Body of pancreas (tissue), 4 donors: ENCODE data around the gene NEDD4L. TPM values are rescaled to one million over a fixed set of nuclear protein-coding genes. Genes with fewer than 3 reads are reported as not detected.

Experiments
- ATAC-seq: fragments of 150-250 bp; one replicate; pipeline ENCODE4 v1.9.1; 2016
- DNase-seq, 4 donors: peaks; one replicate each; pipeline ENCODE4 v3.0.0-alpha.2; 2019
- H3K27ac ChIP-seq, 4 donors: fragments of 200-600 bp; sonication (generic); 1 replicate in 3 of 4; 2 replicates in 1 of 4; pipeline versions ENCODE4 v1.5.1 to v1.6.1; 2016 to 2019; ENCODE audit warnings: mild to moderate bottlenecking in 1 of 4, mixed read lengths in 1 of 4, moderate library complexity in 1 of 4
- H3K27me3 ChIP-seq, 2 donors: fragments of 200-600 bp; sonication (generic); one replicate each; pipeline ENCODE4 v1.6.0; 2016; ENCODE audit warnings: mild to moderate bottlenecking in 1 of 2
- H3K36me3 ChIP-seq, 2 donors: fragments of 200-600 bp; sonication (generic); replicated peaks in 1 of 2; 2 replicates each; pipeline ENCODE4 v1.5.1; 2016; ENCODE audit warnings: low read depth in 2 of 2; ENCODE audit not compliant: insufficient read depth in 1 of 2
- H3K4me1 ChIP-seq: fragments of 200-600 bp; sonication (generic); one replicate; pipeline ENCODE4 v1.6.0; 2016
- H3K4me3 ChIP-seq, 2 donors: fragments of 200-600 bp; sonication (generic); 1 replicate in 1 of 2; 2 replicates in 1 of 2; pipeline ENCODE4 v1.5.1; 2016 to 2019
- H3K9me3 ChIP-seq, 3 donors: fragments of 200-600 bp; sonication (generic); 1 replicate in 2 of 3; 2 replicates in 1 of 3; pipeline ENCODE4 v1.5.1; 2016
- POLR2A ChIP-seq, 3 donors: fragments of 450-650 bp; IDR thresholded peaks; one replicate each; pipeline ENCODE4 v1.6.1; 2016; ENCODE audit warnings: antibody characterized with exemption in 3 of 3, mild to moderate bottlenecking in 2 of 3
- WGBS, 2 donors: methylation state at CpG; one replicate each; pipeline ENCODE4 v1.1.5; 2017; 5-methylcytosine and 5-hydroxymethylcytosine counted together
- intact Hi-C: fragments of 100-400 bp; cut with DNase I; formaldehyde crosslinking; loops from one replicate; pipeline ENCODE4 v1.15.1; 2023
- total RNA-seq, 2 donors: library from RNA; depleted of rRNA; stranded (reverse); fragments of >200 nt; gene quantifications; one replicate each; pipeline ENCODE4 v1.1.0, GENCODE V29; 2016
- TF ChIP-seq, protein P1 (sequence below), 7 experiments: fragments of 450-650 bp in 4 of 7; fragments of 200-600 bp in 3 of 7; sonication (generic) in 3 of 7; IDR thresholded peaks; one replicate each; pipeline ENCODE4 v1.5.1; 2016 to 2019; ENCODE audit warnings: antibody characterized with exemption in 7 of 7

NEDD4L gene
- total RNA-seq, 2 donors from 2014 or later: 105 to 108 TPM

DNA sequence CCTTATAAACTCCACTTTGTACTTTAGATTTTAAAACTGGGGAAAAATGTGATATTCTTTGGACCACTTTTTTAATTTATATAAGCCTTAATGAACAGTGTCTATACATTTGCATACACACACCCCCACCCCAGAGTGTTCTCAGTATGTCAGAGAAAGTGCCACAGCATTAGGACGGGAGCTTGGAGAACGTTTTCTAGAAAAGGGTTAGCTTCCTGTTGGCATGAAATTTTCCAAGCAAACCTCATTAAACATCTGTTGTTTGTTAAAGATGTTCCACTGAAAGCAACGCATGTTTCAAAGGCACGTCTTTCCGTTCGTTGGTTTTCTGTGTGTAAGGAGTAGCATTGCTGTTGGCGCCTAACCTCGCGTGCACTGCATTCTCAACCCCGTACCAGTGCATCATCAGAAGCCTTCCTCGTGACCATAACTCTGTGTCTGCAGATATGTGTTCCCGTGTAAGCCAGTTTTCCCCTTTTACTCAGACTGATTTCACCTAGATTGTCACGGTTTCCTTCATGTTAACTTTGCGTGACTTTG, 356.4 kb downstream of the NEDD4L start:
- intact Hi-C loops: no loop called here

GRCh38 chr18:58401191-58401590, 357.2 kb downstream of the NEDD4L start:
- Histone ChIP-seq H3K4me1 (peaks cover 28% of the 10 kb centered on the region), H3K27me3 (no peaks in the 10 kb centered on the region), H3K9me3 (no peaks in the 10 kb centered on the region), H3K27ac (no peak overlapping the region), H3K4me3 (no peak overlapping the region), H3K36me3 (peaks cover 0 to under 1% of the 10 kb centered on the region in 2 donors)
- DNase-seq (no peak), ATAC-seq (no peak)
- TF ChIP-seq, protein P1, sequence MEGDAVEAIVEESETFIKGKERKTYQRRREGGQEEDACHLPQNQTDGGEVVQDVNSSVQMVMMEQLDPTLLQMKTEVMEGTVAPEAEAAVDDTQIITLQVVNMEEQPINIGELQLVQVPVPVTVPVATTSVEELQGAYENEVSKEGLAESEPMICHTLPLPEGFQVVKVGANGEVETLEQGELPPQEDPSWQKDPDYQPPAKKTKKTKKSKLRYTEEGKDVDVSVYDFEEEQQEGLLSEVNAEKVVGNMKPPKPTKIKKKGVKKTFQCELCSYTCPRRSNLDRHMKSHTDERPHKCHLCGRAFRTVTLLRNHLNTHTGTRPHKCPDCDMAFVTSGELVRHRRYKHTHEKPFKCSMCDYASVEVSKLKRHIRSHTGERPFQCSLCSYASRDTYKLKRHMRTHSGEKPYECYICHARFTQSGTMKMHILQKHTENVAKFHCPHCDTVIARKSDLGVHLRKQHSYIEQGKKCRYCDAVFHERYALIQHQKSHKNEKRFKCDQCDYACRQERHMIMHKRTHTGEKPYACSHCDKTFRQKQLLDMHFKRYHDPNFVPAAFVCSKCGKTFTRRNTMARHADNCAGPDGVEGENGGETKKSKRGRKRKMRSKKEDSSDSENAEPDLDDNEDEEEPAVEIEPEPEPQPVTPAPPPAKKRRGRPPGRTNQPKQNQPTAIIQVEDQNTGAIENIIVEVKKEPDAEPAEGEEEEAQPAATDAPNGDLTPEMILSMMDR (IDR thresholded peaks at IDR 0.05): no peak
- no peak for TF ChIP-seq POLR2A (IDR thresholded peaks at IDR 0.05)
- intact Hi-C loops: no loop called here
- 89% methylated on average over 2 of the region's 2 CpGs for WGBS, 2 donors

More for the DNA sequence above, 356.4 kb downstream of the NEDD4L start:
- Histone ChIP-seq H3K4me1 (peaks cover 28% of the 10 kb centered on the region), H3K27me3 (no peaks in the 10 kb centered on the region), H3K9me3 (no peaks in the 10 kb centered on the region), H3K36me3 (peaks cover 0 to 2% of the 10 kb centered on the region in 2 donors), H3K4me3 (no peak overlapping the region), H3K27ac (no peak overlapping the region)
- DNase-seq (no peak), ATAC-seq (no peak)
- whole genome bisulfite sequencing, 2 donors: 74 to 81% methylated on average over 14 of the region's 14 CpGs
- TF ChIP-seq, protein P1 (IDR thresholded peaks at IDR 0.05): no peak
- no peak for TF ChIP-seq POLR2A (IDR thresholded peaks at IDR 0.05)

DNA sequence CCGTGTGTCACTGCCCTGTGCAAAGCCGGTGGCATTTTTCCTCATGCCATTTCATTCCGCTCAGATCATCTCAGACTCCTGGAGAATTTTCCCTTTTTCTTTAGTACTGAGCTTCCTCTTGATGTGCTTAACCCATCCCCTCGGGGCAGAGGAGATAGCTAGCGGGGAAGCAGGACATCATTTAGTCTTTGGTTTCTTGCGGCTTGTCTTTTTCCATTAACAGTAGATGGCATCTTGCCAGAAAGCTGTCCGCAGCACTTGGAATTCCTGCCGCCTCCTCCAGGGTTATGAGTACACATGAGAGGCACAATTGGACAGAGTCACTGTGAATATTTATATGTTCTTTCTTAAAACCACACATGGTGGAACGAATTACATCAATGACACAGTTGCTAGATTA, 358.2 kb downstream of the NEDD4L start:
- Histone ChIP-seq H3K4me3 (no peak overlapping the region), H3K4me1 (peaks cover 34% of the 10 kb centered on the region), H3K36me3 (no peaks in the 10 kb centered on the region), H3K9me3 (no peaks in the 10 kb centered on the region), H3K27ac (peak overlapping the region; percentile 7 to 83 (median 60)), H3K27me3 (no peaks in the 10 kb centered on the region)
- ATAC-seq (peak; percentile 84), DNase-seq (peak; percentile 62 to 73 (median 70))
- WGBS, 2 donors: 12 to 23% methylated on average over 8 to 9 of the region's 9 CpGs
- intact Hi-C loops: no loop called here
- TF ChIP-seq POLR2A (IDR thresholded peaks at IDR 0.05): no peak
- TF ChIP-seq, protein P1 (IDR thresholded peaks at IDR 0.05): peak in 4 of 7 experiments; percentile 22 to 41 (median 35)

- H3K4me1 ChIP-seq: peaks cover 43% of the 10 kb centered on the region
- intact Hi-C loops: no loop called here
- peak overlapping the region; percentile 7 to 83 (median 60) for H3K27ac ChIP-seq
- no peaks in the 10 kb centered on the region for H3K9me3 ChIP-seq
- H3K36me3 ChIP-seq: no peaks in the 10 kb centered on the region
- peak in 1 of 4 donors; percentile 39 for DNase-seq
- TF ChIP-seq, protein P1 (IDR thresholded peaks at IDR 0.05): no peak
- no peak for TF ChIP-seq POLR2A (IDR thresholded peaks at IDR 0.05)
- no peaks in the 10 kb centered on the region for H3K27me3 ChIP-seq
- H3K4me3 ChIP-seq: no peak overlapping the region
- ATAC-seq: peak; percentile 6
- 63 to 81% methylated on average over 12 to 13 of the region's 13 CpGs for WGBS, 2 donors
Measured at GRCh38 chr18:58402951-58403702, 359.1 kb downstream of the NEDD4L start.
